GM21526 (cell line): ENCODE data around the gene SOX15.

Source experiments
- ATAC-seq: cut with Tn5 transposase; IDR thresholded peaks from one replicate; pipeline ENCODE4 v1.9.1; 2021; ENCODE audit warnings: moderate library complexity; ENCODE audit not compliant: unreplicated experiment, low FRiP score

SOX15 gene

DNA sequence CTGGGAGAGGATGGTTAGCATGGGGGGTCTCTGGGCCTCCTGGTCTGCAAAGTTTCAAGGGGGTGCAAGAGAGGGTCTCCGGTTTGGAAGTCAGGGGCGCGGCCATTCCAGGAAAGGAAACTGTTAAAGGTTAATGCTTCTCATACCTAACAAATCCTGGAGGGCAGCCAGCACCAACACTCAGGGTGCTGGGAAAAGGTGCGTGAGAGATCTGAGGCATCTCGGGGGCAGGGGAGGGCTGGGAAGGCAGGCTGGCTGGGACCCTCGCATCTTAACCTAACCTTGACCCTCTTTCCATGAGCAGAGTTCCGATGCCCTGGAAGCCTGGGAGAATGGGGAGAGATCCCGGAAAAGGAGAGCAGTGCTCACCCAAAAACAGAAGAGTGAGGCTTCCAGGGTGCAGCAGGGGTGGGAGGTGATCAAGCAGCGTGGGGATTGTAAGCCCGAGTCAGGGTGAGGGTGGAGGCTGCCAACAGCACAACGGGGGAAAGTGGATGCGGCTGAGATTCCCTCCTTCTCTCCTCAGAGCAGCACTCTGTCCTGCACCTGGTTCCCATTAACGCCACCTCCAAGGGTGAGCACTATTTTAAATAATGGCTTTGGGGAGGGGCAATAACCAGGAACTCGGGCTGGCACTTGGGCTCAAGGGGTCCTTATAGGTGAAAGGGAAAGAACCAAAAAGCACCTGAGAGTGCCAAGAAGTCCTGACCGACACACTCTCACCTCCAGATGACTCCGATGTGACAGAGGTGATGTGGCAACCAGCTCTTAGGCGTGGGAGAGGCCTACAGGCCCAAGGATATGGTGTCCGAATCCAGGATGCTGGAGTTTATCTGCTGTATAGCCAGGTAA, 30.3 kb downstream of the SOX15 start:
- ATAC-seq = no peak

DNA sequence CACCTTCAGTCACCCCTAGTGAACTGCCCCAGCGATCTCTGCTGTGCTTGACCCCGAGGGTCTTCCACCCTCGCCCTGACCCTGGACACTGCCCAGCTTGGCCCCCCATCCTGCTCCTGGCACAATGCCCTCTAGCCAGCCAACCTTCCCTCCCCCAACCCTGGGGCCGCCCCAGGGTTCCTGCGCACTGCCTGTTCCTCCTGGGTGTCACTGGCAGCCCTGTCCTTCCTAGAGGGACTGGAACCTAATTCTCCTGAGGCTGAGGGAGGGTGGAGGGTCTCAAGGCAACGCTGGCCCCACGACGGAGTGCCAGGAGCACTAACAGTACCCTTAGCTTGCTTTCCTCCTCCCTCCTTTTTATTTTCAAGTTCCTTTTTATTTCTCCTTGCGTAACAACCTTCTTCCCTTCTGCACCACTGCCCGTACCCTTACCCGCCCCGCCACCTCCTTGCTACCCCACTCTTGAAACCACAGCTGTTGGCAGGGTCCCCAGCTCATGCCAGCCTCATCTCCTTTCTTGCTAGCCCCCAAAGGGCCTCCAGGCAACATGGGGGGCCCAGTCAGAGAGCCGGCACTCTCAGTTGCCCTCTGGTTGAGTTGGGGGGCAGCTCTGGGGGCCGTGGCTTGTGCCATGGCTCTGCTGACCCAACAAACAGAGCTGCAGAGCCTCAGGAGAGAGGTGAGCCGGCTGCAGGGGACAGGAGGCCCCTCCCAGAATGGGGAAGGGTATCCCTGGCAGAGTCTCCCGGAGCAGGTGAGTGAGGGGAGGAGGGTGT, 31.2 kb downstream of the SOX15 start, which contains the start of gene TNFSF13:
TSS of gene TNFSF13 (plus strand) at position 207 of the 776 bp plus-strand sequence. CDS start at position 497, 290 bp downstream.
- ATAC-seq = no peak

- ATAC-seq = no peak
Measured at GRCh38 chr17:7557775-7558543, 31.9 kb downstream of the SOX15 start.

DNA sequence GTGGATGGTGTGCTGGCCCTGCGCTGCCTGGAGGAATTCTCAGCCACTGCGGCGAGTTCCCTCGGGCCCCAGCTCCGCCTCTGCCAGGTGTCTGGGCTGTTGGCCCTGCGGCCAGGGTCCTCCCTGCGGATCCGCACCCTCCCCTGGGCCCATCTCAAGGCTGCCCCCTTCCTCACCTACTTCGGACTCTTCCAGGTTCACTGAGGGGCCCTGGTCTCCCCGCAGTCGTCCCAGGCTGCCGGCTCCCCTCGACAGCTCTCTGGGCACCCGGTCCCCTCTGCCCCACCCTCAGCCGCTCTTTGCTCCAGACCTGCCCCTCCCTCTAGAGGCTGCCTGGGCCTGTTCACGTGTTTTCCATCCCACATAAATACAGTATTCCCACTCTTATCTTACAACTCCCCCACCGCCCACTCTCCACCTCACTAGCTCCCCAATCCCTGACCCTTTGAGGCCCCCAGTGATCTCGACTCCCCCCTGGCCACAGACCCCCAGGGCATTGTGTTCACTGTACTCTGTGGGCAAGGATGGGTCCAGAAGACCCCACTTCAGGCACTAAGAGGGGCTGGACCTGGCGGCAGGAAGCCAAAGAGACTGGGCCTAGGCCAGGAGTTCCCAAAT, 32.6 kb downstream of the SOX15 start:
- no peak for ATAC-seq

DNA sequence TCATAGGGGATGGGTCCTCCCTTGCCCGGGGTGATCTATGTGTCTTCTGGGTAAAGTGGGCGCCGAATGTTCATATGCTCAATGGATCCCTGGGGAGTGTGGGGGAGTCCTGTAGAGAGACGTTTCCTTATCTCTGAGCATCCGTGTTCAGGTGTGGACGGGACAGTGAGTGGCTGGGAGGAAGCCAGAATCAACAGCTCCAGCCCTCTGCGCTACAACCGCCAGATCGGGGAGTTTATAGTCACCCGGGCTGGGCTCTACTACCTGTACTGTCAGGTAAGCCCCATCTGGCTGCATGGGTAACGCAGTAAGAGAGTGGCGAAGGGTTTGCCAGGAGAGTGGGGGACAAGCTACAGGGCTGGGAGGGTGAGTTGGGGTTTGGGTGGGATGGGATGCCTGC, 33.3 kb downstream of the SOX15 start:
- no peak for ATAC-seq

DNA sequence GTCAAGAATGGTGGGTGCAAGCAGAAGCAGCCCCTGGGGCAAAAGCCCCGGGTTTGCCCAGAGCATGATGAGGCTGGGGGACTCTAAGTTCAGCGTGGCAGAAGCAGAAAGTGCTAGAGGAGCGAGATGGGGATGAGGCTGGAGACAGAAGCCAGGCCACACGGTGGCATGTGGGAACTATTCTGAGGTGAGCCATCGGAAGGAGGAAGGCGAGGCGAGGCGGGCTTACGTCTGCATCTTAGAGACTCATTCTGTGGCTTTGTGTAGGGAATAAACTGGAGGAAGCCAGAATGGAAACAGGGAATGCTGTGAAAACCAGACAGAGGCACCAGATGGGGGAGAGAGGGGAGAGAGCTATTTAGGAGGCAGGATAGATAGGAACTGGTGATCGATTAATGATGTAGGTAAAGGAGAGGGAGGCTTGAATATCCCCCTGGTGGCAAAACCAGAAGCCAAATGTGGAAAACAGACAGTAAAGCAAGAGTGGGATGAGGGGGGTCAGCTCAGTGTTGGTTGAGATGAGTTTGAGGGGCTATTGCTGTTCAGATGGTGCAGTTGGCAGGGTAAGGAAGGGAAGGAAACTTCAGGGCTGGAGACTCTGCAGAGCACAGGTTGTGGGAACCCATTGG, 34.5 kb downstream of the SOX15 start:
- ATAC-seq = no peak

DNA sequence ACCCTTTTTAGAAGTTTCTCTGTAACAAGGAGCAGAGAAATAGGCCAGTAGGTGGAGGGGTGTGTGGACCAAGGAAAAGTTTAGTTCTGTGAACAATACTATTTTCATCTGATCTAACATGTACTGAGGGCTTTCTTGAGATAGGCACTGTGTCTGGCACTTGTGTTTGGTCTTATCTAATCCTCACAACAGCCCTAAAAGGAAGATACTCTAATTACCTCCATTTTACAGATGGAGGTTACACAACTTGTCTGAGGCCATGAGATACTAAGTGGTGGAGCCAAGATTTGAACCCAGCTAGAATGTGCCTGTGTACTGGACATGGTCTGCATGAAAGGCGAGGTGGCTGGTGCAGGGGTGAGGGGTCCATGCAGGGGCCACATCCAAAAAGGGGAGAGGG, 36.5 kb downstream of the SOX15 start:
- ATAC-seq = no peak

GRCh38 chr17:7552621-7553051, 37.3 kb downstream of the SOX15 start:
- peak; percentile 52 for ATAC-seq

DNA sequence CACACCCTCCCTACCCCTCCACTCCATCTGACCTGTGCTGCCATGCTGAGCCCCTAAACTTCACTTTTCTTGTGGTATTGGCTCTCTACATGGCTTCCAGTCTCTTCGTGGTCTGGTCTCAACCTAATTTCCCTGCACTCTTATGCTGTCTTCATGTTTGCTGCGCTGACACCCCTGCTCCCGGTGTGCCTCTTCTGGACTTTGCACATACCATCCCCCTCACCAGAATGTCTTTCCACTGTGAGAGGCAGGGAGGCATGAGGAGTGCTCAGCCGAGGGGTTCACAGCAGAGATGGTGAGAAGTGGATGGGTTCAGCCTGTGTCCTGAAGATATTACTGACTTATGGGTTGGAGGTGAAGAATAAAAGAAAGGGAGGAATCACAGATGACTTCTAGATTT, 38.5 kb downstream of the SOX15 start:
- no peak for ATAC-seq

- ATAC-seq = no peak
Measured at GRCh38 chr17:7550344-7550743, 39.5 kb downstream of the SOX15 start.

DNA sequence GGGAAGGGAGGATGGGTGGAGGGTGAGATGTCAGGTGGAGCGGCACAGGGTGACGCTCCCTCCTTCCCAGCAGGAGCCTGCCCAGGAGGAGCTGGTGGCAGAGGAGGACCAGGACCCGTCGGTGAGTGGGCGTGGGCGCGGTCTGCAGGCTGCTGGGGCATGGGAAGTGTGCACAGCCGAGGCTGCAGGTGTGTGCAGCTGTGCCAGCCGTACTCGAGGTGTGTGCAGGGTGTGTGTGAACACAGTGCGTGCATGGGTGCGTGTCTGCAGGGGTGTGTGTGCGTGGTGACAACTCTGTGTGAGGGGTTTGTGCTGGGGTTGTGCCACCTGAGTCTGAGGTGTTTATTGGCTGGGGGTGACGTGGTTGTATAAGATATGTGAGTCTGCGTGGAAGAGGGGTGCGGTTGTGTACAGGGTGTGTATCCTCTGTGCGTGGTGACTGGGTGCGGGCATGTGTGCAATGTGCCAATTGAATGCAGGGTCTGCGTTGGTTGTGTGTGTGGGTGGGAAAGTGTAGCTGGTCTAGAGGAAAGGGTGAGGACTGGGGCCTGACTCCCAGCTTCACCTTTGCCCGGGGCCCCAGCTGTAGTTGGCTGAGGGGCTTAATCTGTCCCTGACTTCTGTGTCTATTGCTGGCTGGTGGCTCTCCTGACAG, 40.4 kb downstream of the SOX15 start:
- no peak for ATAC-seq

GRCh38 chr17:7548585-7549400, 41.1 kb downstream of the SOX15 start, which contains the start of gene TNFSF12:
TNFSF12 (plus strand) TSS chr17:7549058; CDS start chr17:7549154, 96 bp downstream.
- ATAC-seq = no peak

DNA sequence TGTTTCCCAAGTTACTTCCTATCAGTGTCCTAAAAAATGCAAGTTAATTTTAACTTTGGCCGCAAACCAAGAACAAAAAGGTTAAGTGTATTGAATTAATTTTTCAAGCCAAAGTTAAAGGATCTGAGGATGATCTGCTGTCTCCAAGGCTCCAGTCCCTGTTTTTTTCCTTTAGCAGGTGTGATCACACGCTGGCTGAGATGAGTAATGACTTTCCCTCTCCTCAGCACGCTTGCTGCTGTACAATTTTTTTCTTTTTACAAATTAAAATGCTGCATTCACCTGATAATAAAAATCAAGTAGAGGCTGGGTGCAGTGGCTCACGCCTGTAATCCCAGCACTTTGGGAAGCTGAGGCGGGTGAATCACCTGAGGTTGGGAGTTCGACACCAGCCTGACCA, 45.0 kb downstream of the SOX15 start:
- no peak for ATAC-seq

DNA sequence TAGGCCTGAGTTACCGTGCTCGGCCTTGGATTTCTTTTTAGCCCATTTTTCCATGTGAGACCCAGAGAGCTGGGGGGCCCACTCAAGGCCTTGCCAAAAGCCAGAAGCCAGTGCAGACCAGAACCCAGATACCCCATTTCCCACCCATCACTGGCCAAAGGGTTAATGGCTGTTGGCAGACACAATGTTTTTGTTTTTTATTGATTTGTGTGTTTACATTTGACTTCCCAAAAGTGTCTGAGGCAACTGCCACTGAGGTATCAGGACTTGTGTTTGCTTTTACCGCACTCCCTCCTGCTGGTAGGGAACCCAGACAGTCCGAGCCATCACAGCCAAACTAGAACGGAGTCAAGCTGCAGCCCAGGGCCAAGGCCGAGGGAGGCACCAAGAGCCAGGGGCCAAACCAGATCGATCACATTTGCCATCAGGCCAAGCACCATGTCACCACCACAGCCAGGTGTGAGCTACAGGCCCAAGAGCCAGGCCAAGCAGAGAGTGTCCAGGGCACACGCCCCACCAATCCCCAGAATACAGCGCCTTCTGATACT, 48.7 kb downstream of the SOX15 start:
- ATAC-seq = no peak

GRCh38 chr17:7538891-7539545, 50.9 kb downstream of the SOX15 start:
- ATAC-seq = no peak
